ENCODE data around the gene MIPEP.
"Not testable (repeated sequence)": the region's sequence is repeated elsewhere in the genome, so short reads cannot be mapped to it uniquely, and the experiment has no call there.

The MIPEP gene

DNA sequence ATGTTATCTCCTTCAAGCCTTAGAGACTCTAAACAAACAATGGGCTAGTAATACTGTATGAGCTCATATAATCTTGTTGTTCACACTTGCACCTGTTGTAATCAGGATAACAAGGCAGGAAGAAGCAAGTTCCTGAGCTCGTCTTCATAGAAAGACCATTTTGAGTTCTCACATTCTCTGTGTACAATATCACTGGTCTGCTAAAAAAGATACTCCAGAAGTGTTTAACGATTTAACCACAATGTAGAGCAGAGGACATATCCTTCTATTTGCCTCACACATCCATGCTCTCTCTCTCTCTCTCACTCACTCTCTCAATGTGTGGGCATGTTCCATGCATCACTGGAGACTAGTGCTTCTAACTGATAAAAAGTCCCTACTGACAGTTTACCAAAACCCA, 122.9 kb downstream of the MIPEP start:
- Histone ChIP-seq H3K27ac (replicated peaks) (no peak overlapping the region), H3K4me3 (replicated peaks; ENCODE audit: insufficient read depth, low read length) (no peak overlapping the region), H3K27me3 (ENCODE audit: insufficient read depth, poor library complexity, severe bottlenecking) (no peaks in the 10 kb centered on the region)
- no peak for DNase-seq (ENCODE audit: low read depth in 1 of 2, low spot score in 1 of 2)
- TF ChIP-seq, protein P1, sequence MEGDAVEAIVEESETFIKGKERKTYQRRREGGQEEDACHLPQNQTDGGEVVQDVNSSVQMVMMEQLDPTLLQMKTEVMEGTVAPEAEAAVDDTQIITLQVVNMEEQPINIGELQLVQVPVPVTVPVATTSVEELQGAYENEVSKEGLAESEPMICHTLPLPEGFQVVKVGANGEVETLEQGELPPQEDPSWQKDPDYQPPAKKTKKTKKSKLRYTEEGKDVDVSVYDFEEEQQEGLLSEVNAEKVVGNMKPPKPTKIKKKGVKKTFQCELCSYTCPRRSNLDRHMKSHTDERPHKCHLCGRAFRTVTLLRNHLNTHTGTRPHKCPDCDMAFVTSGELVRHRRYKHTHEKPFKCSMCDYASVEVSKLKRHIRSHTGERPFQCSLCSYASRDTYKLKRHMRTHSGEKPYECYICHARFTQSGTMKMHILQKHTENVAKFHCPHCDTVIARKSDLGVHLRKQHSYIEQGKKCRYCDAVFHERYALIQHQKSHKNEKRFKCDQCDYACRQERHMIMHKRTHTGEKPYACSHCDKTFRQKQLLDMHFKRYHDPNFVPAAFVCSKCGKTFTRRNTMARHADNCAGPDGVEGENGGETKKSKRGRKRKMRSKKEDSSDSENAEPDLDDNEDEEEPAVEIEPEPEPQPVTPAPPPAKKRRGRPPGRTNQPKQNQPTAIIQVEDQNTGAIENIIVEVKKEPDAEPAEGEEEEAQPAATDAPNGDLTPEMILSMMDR (IDR thresholded peaks at IDR 0.05; ENCODE audit: insufficient read depth, low read length): no peak
- TF ChIP-seq GABPA (IDR thresholded peaks at IDR 0.05; ENCODE audit: low read depth) (no peak), POLR2AphosphoS5 (IDR thresholded peaks at IDR 0.05; ENCODE audit: low read depth) (no peak), SPI1 (IDR thresholded peaks at IDR 0.05; ENCODE audit: borderline replicate concordance, low read depth) (no peak)
- TF ChIP-seq, protein P2, sequence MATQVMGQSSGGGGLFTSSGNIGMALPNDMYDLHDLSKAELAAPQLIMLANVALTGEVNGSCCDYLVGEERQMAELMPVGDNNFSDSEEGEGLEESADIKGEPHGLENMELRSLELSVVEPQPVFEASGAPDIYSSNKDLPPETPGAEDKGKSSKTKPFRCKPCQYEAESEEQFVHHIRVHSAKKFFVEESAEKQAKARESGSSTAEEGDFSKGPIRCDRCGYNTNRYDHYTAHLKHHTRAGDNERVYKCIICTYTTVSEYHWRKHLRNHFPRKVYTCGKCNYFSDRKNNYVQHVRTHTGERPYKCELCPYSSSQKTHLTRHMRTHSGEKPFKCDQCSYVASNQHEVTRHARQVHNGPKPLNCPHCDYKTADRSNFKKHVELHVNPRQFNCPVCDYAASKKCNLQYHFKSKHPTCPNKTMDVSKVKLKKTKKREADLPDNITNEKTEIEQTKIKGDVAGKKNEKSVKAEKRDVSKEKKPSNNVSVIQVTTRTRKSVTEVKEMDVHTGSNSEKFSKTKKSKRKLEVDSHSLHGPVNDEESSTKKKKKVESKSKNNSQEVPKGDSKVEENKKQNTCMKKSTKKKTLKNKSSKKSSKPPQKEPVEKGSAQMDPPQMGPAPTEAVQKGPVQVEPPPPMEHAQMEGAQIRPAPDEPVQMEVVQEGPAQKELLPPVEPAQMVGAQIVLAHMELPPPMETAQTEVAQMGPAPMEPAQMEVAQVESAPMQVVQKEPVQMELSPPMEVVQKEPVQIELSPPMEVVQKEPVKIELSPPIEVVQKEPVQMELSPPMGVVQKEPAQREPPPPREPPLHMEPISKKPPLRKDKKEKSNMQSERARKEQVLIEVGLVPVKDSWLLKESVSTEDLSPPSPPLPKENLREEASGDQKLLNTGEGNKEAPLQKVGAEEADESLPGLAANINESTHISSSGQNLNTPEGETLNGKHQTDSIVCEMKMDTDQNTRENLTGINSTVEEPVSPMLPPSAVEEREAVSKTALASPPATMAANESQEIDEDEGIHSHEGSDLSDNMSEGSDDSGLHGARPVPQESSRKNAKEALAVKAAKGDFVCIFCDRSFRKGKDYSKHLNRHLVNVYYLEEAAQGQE (IDR thresholded peaks at IDR 0.05; ENCODE audit: insufficient replicate concordance, low read depth): no peak

- no peak overlapping the region for H3K27ac ChIP-seq (replicated peaks)
- H3K4me3 ChIP-seq (replicated peaks; ENCODE audit: insufficient read depth, low read length): no peak overlapping the region
- TF ChIP-seq POLR2AphosphoS5 (IDR thresholded peaks at IDR 0.05; ENCODE audit: low read depth): no peak
- TF ChIP-seq SPI1 (IDR thresholded peaks at IDR 0.05; ENCODE audit: borderline replicate concordance, low read depth): no peak
- TF ChIP-seq, protein P2 (IDR thresholded peaks at IDR 0.05; ENCODE audit: insufficient replicate concordance, low read depth): no peak
- TF ChIP-seq GABPA (IDR thresholded peaks at IDR 0.05; ENCODE audit: low read depth): no peak
- TF ChIP-seq, protein P1 (IDR thresholded peaks at IDR 0.05; ENCODE audit: insufficient read depth, low read length): no peak
- H3K27me3 ChIP-seq (ENCODE audit: insufficient read depth, poor library complexity, severe bottlenecking): no peaks in the 10 kb centered on the region
- DNase-seq (ENCODE audit: low read depth in 1 of 2, low spot score in 1 of 2): no peak
Observed at GRCh38 chr13:23765531-23765930, 123.7 kb downstream of the MIPEP start.

GRCh38 chr13:23763318-23763717, 125.9 kb downstream of the MIPEP start:
- Histone ChIP-seq H3K27me3 (ENCODE audit: insufficient read depth, poor library complexity, severe bottlenecking) (no peaks in the 10 kb centered on the region), H3K27ac (replicated peaks) (no peak overlapping the region), H3K4me3 (replicated peaks; ENCODE audit: insufficient read depth, low read length) (no peak overlapping the region)
- no peak for DNase-seq (ENCODE audit: low read depth in 1 of 2, low spot score in 1 of 2)
- TF ChIP-seq, protein P1 (IDR thresholded peaks at IDR 0.05; ENCODE audit: insufficient read depth, low read length): no peak
- TF ChIP-seq GABPA (IDR thresholded peaks at IDR 0.05; ENCODE audit: low read depth) (no peak), POLR2AphosphoS5 (IDR thresholded peaks at IDR 0.05; ENCODE audit: low read depth) (no peak), SPI1 (IDR thresholded peaks at IDR 0.05; ENCODE audit: borderline replicate concordance, low read depth) (no peak)
- TF ChIP-seq, protein P2 (IDR thresholded peaks at IDR 0.05; ENCODE audit: insufficient replicate concordance, low read depth): no peak

GRCh38 chr13:23761760-23762159, 127.4 kb downstream of the MIPEP start:
- DNase-seq (ENCODE audit: low read depth in 1 of 2, low spot score in 1 of 2); H3K4me3 ChIP-seq (replicated peaks; ENCODE audit: insufficient read depth, low read length); H3K27ac ChIP-seq (replicated peaks); H3K27me3 ChIP-seq (ENCODE audit: insufficient read depth, poor library complexity, severe bottlenecking): not testable (repeated sequence)

Data from HL-60 (cell line).